GM12801 (cell line): ENCODE results near the gene SORD.

Experiments
- CTCF ChIP-seq: IDR thresholded peaks from one replicate; pipeline ENCODE4 v1.5.1; 2011; ENCODE audit warnings: control low read depth; ENCODE audit not compliant: insufficient read length; ENCODE audit errors: extremely low read depth

SORD gene

GRCh38 chr15:45112591-45113379 is 89.8 kb downstream of the SORD start:
- TF ChIP-seq CTCF = no peak

GRCh38 chr15:45113380-45113990 is 90.5 kb downstream of the SORD start:
- TF ChIP-seq CTCF = no peak

- TF ChIP-seq CTCF = no peak
Observed at GRCh38 chr15:45114076-45114750, 91.2 kb downstream of the SORD start, which contains the start of the genes DUOX2 and DUOXA2. Gene DUOX2 (minus strand): TSS chr15:45114172. CDS start chr15:45113411, 761 bp downstream. Gene DUOXA2 (plus strand): TSS chr15:45114326. CDS start chr15:45114606, 280 bp downstream.

GRCh38 chr15:45114751-45115085 is 91.7 kb downstream of the SORD start:
- no peak for TF ChIP-seq CTCF

GRCh38 chr15:45115312-45115820 is 92.4 kb downstream of the SORD start:
- no peak for TF ChIP-seq CTCF

GRCh38 chr15:45116006-45116481 is 93.0 kb downstream of the SORD start:
- no peak for TF ChIP-seq CTCF
